ENCODE results near the gene OSBPL5.

DNA sequence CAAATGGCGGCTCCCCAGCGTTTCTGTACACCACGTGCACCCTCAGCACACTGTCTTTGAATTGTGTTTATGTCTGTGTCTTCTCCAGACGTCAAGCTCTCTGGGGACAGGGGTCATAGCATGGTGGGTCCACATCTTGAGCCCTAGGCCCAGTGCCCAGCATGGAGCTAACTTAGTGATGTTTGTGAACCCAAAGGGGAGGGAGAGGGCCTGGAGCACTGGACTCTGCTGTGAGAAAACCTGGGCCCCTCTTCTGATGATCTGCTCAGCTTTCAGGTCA lies 49.2 kb upstream of the OSBPL5 start:
- TF ChIP-seq, protein P1, sequence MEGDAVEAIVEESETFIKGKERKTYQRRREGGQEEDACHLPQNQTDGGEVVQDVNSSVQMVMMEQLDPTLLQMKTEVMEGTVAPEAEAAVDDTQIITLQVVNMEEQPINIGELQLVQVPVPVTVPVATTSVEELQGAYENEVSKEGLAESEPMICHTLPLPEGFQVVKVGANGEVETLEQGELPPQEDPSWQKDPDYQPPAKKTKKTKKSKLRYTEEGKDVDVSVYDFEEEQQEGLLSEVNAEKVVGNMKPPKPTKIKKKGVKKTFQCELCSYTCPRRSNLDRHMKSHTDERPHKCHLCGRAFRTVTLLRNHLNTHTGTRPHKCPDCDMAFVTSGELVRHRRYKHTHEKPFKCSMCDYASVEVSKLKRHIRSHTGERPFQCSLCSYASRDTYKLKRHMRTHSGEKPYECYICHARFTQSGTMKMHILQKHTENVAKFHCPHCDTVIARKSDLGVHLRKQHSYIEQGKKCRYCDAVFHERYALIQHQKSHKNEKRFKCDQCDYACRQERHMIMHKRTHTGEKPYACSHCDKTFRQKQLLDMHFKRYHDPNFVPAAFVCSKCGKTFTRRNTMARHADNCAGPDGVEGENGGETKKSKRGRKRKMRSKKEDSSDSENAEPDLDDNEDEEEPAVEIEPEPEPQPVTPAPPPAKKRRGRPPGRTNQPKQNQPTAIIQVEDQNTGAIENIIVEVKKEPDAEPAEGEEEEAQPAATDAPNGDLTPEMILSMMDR (IDR thresholded peaks at IDR 0.05): no peak
- TF ChIP-seq POLR2A (IDR thresholded peaks at IDR 0.05): no peak
- no peak for TF ChIP-seq POLR2AphosphoS5 (IDR thresholded peaks at IDR 0.05)
